T-cell (primary cell): ENCODE data around the gene DCP1B. TPM values are rescaled to one million over a fixed set of nuclear protein-coding genes. Genes with fewer than 3 reads are reported as not detected.

Experiments used
- ATAC-seq, 4 experiments: fragments of 200-7000 bp in 3 of 4; fragments of 150-1000 bp in 1 of 4; cut with Tn5 transposase; replicated peaks in 1 of 4; 1 replicate in 3 of 4; 2 replicates in 1 of 4; pipeline ENCODE4 v1.10.0; 2021; ENCODE audit warnings: moderate library complexity in 3 of 4, mild to moderate bottlenecking in 2 of 4, moderate number of reproducible peaks in 1 of 4
- CTCF ChIA-PET, 2 donors: fragments of 300-600 bp; sonication (Branson Sonifier 250); formaldehyde crosslinking; loops; one replicate each; lab custom pipeline; 2022; ENCODE audit warnings: antibody characterized with exemption in 2 of 2; lab: Charles Lee
- POLR2A ChIA-PET, 2 donors: fragments of 300-600 bp; sonication (Branson Sonifier 250); formaldehyde crosslinking; loops; one replicate each; lab custom pipeline; 2022; ENCODE audit warnings: antibody characterized with exemption in 2 of 2; lab: Charles Lee
- DNase-seq, 35 experiments: peaks; one replicate each; pipeline versions ENCODE4 v3.0.0 to v3.0.0-alpha.2; 2013 to 2023
- H3K27ac ChIP-seq: one replicate; pipeline ENCODE4 v1.5.1; 2013; ENCODE audit warnings: low read length
- H3K27me3 ChIP-seq, 2 experiments: replicated peaks in 1 of 2; 1 replicate in 1 of 2; 2 replicates in 1 of 2; pipeline versions ENCODE4 v1.6.1 to v1.7.0; 2013; ENCODE audit warnings: low read length in 1 of 2, mixed read lengths in 1 of 2; ENCODE audit not compliant: control insufficient read depth in 2 of 2, insufficient read depth in 2 of 2; ENCODE audit errors: extremely low read depth in 1 of 2
- H3K36me3 ChIP-seq, 2 donors: 1 replicate in 1 of 2; 2 replicates in 1 of 2; pipeline versions ENCODE4 v1.6.1 to v1.7.0; 2013; ENCODE audit warnings: low read length in 1 of 2; ENCODE audit not compliant: control insufficient read depth in 2 of 2, insufficient read depth in 1 of 2; ENCODE audit errors: extremely low read depth in 1 of 2
- H3K4me1 ChIP-seq, 2 experiments: 1 replicate in 1 of 2; 2 replicates in 1 of 2; pipeline versions ENCODE4 v1.6.1 to v1.7.0; 2013; ENCODE audit warnings: low read length in 2 of 2, mixed read lengths in 1 of 2; ENCODE audit not compliant: insufficient read depth in 2 of 2, control insufficient read depth in 1 of 2; ENCODE audit errors: extremely low read depth in 1 of 2
- H3K4me3 ChIP-seq, 2 donors: 1 replicate in 1 of 2; 2 replicates in 1 of 2; pipeline versions ENCODE4 v1.5.1 to v1.7.0; 2013; ENCODE audit warnings: mild to moderate bottlenecking in 2 of 2, low read length in 1 of 2, moderate library complexity in 1 of 2; ENCODE audit not compliant: control insufficient read depth in 1 of 2; ENCODE audit errors: extremely low read depth in 1 of 2
- H3K9me3 ChIP-seq: 2 replicates; pipeline ENCODE4 v1.7.0; 2013
- H3K27ac Mint-ChIP-seq, 2 donors: one replicate each; pipeline ENCODE4 v1.8.0; 2020 to 2021; ENCODE audit warnings: mild to moderate bottlenecking in 2 of 2, mixed read lengths in 2 of 2
- H3K27me3 Mint-ChIP-seq, 2 donors: one replicate each; pipeline ENCODE4 v1.8.0; 2021 to 2022; ENCODE audit warnings: mixed read lengths in 2 of 2
- H3K36me3 Mint-ChIP-seq: one replicate; pipeline ENCODE4 v1.8.0; 2021; ENCODE audit warnings: mixed read lengths
- H3K4me1 Mint-ChIP-seq, 3 donors: one replicate each; pipeline ENCODE4 v1.8.0; 2020 to 2022; ENCODE audit warnings: mixed read lengths in 3 of 3, mild to moderate bottlenecking in 1 of 3
- H3K4me3 Mint-ChIP-seq, 3 donors: one replicate each; pipeline ENCODE4 v1.8.0; 2020 to 2022; ENCODE audit warnings: mild to moderate bottlenecking in 3 of 3, mixed read lengths in 3 of 3, moderate library complexity in 3 of 3
- H3K9me3 Mint-ChIP-seq, 3 donors: one replicate each; pipeline ENCODE4 v1.8.0; 2020 to 2022; ENCODE audit warnings: mixed read lengths in 3 of 3
- WGBS: methylation state at CpG from one replicate; pipeline ENCODE4 v1.1.5; 2013; ENCODE audit warnings: missing lambda C conversion rate; ENCODE audit not compliant: insufficient coverage; 5-methylcytosine and 5-hydroxymethylcytosine counted together
- total RNA-seq, 35 experiments: library from RNA in 6 of 35; stranded (reverse) in 6 of 35; fragments of 120-200 nt in 1 of 35; gene quantifications; one replicate each; pipeline versions ENCODE4 v1.2.1 to v1.2.4 and lab custom pipeline; 2013 to 2026

Gene DCP1B
- total RNA-seq, 5 donors from 2014 or later (not counting 1 experiment from before 2014, with no cell fraction given) = 10.5 to 24.2 (median 20.3) TPM

DNA sequence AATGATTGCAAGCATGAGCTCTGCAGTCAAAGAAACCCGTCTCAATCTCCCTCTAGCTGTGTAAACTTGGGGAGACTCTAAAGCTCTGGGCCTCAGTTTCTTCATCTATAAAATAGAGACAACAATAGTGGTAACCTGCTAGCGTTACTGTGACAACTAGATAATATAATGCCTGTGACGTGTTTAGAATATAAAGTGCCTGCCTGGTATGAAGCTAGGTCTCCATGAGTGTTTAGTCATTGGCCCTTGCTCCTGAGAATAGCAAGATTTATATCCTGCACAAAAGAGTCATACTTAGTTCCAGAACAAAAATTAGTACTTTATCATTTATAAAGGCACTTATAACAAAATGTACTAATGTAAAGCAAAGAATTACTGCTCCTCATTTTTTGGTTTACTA, 8.8 kb upstream of the DCP1B start:
- Histone ChIP-seq H3K27ac (no peak overlapping the region), H3K4me3 (no peak overlapping the region), H3K27me3 (peaks cover 0 to 5% of the 10 kb centered on the region in 2 experiments), H3K36me3 (no peaks in the 10 kb centered on the region), H3K4me1 (no peaks in the 10 kb centered on the region), H3K9me3 (no peaks in the 10 kb centered on the region)
- Mint-ChIP-seq H3K27ac (no peak overlapping the region), H3K4me1 (no peaks in the 10 kb centered on the region), H3K4me3 (no peak overlapping the region), H3K27me3 (peaks cover 9 to 12% of the 10 kb centered on the region in 2 donors), H3K9me3 (no peaks in the 10 kb centered on the region), H3K36me3 (no peaks in the 10 kb centered on the region)
- no peak for ATAC-seq
- POLR2A ChIA-PET = no interaction called here
- CTCF ChIA-PET = no interaction called here
- no peak for DNase-seq
- WGBS = 80% methylated on average over 1 of the region's 3 CpGs

DNA sequence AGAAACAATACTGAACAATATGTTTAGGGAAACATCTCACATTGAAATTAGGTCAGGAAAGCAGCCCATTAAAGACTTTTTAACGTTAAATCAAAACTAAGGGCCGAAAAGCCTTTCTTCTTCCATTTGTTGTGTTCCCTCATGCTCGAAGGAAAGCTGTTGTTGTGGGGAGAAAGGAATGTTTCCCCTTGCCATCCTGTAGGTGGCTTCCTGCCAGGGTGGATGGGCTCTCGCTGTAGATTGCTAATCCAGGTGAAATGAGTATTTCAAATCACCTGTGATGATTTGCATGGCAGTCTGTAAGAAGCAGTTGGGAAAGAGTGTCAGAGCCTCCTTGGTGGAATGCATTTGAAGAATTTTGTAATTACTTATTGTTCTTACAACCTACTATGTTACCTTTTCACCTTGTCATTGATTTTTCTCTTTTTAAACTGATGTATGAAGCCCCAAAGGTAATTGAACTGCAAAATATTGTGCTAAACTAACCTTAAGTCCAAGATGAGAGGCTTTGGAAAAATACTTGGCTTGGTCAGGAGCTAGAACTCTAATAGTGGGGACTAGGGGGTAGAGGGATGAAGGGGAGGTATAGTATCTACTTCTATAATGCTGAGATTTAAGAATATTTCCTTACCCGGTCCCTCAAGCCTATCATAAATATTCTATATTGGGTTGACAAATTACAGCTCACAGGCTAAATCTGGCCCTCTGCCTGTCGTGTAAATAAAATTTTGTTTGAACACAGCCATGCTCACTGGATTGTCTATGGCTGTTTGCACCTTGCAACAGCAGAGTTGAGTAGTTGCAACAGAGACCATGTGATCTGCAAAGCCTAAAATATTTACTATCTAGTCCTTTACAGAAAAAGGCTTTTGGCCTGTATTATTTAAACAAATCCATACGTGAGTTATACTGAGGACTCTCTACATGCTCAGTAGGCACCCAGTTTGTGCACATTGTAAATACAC, 7.7 kb upstream of the DCP1B start:
- Histone ChIP-seq H3K36me3 (no peaks in the 10 kb centered on the region), H3K27ac (no peak overlapping the region), H3K4me3 (no peak overlapping the region), H3K4me1 (no peaks in the 10 kb centered on the region), H3K27me3 (no peaks in the 10 kb centered on the region), H3K9me3 (no peaks in the 10 kb centered on the region)
- ChIA-PET CTCF (no interaction called here), POLR2A (interaction anchor here in 1 of 2 donors (0.6 kb wide), 1 partner anchor 18 kb away, joined by 3 read pairs; no protein-coding TSS in a partner anchor)
- no peak overlapping the region for H3K27ac Mint-ChIP-seq
- 80% methylated on average over 2 of the region's 7 CpGs for WGBS
- H3K4me3 Mint-ChIP-seq = no peak overlapping the region
- no peaks in the 10 kb centered on the region for H3K4me1 Mint-ChIP-seq
- ATAC-seq (no peak), DNase-seq (no peak)
- peaks cover 1 to 7% of the 10 kb centered on the region in 2 donors for H3K27me3 Mint-ChIP-seq
- H3K36me3 Mint-ChIP-seq = no peaks in the 10 kb centered on the region
- H3K9me3 Mint-ChIP-seq = no peaks in the 10 kb centered on the region

DNA sequence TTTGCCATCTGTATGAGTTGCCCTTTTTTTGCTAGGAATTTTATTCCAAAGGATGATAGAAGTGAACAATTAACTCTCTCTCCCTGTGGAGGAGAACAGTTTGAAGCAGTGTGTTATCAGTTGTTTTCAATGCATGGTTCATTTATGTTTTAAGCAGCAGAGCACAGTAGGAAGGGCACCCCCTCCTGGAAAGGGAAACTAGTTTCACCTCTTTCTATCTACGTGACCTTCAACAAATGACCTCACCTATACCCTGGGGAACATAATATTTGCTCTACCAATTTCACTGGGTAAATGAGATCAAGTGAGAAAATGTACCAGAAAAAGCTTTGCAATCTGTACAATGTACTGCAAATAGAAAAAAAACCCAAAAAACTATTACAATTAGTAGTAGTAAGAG, 5.4 kb upstream of the DCP1B start:
- peaks cover 1 to 3% (median 3%) of the 10 kb centered on the region in 3 donors for H3K4me1 Mint-ChIP-seq
- DNase-seq (peak in 1 of 35 experiments; percentile 16), ATAC-seq (no peak)
- Histone ChIP-seq H3K27me3 (no peaks in the 10 kb centered on the region), H3K27ac (no peak overlapping the region), H3K4me1 (peaks cover 0 to under 1% of the 10 kb centered on the region in 2 experiments), H3K4me3 (no peak overlapping the region), H3K9me3 (no peaks in the 10 kb centered on the region), H3K36me3 (no peaks in the 10 kb centered on the region)
- no peak overlapping the region for H3K27ac Mint-ChIP-seq
- H3K4me3 Mint-ChIP-seq = no peak overlapping the region
- POLR2A ChIA-PET = no interaction called here
- CTCF ChIA-PET = interaction anchor here in 1 of 2 donors (1.2 to 1.3 kb wide), 2 partner anchors 16 to 70 kb away, joined by 3 read pairs; no protein-coding TSS in a partner anchor
- no CpG with 5 or more reads among the region's 1 CpG for WGBS
- H3K9me3 Mint-ChIP-seq = no peaks in the 10 kb centered on the region
- no peaks in the 10 kb centered on the region for H3K36me3 Mint-ChIP-seq
- H3K27me3 Mint-ChIP-seq = peaks cover 0 to 4% of the 10 kb centered on the region in 2 donors

DNA sequence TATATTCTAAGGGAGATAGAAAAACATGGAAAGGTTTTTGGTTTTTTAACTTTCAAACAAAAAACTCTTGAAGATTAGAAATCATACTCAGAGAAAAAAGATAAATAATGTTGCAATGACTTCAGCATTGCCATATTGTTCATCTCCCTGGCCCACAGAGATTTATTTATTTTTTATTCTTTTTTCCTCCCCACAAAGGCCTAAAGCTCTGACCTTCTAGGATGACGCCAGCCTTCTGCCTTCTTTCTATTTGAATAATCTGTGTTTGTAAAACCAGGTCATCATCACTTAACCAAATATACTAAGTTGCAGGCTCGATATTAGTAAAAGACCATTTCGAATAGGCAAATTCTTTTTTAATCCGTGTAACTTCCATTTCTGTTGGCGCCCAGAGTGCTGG, 4.4 kb upstream of the DCP1B start:
- H3K27ac ChIP-seq = no peak overlapping the region
- no peaks in the 10 kb centered on the region for H3K9me3 ChIP-seq
- peaks cover 0 to 3% of the 10 kb centered on the region in 2 experiments for H3K4me1 ChIP-seq
- no peak overlapping the region for H3K4me3 Mint-ChIP-seq
- no peak overlapping the region for H3K27ac Mint-ChIP-seq
- no peak overlapping the region for H3K4me3 ChIP-seq
- DNase-seq (no peak), ATAC-seq (no peak)
- WGBS = 67% methylated on average over 1 of the region's 5 CpGs
- H3K36me3 ChIP-seq = no peaks in the 10 kb centered on the region
- peaks cover 2% of the 10 kb centered on the region for H3K36me3 Mint-ChIP-seq
- H3K27me3 Mint-ChIP-seq = peaks cover 0 to 4% of the 10 kb centered on the region in 2 donors
- H3K9me3 Mint-ChIP-seq = no peaks in the 10 kb centered on the region
- CTCF ChIA-PET = interaction anchor here in 1 of 2 donors (1.2 kb wide), 1 partner anchor 69 kb away, joined by 3 read pairs; no protein-coding TSS in a partner anchor
- H3K27me3 ChIP-seq = no peaks in the 10 kb centered on the region
- peaks cover 9 to 13% (median 12%) of the 10 kb centered on the region in 3 donors for H3K4me1 Mint-ChIP-seq
- POLR2A ChIA-PET = no interaction called here

DNA sequence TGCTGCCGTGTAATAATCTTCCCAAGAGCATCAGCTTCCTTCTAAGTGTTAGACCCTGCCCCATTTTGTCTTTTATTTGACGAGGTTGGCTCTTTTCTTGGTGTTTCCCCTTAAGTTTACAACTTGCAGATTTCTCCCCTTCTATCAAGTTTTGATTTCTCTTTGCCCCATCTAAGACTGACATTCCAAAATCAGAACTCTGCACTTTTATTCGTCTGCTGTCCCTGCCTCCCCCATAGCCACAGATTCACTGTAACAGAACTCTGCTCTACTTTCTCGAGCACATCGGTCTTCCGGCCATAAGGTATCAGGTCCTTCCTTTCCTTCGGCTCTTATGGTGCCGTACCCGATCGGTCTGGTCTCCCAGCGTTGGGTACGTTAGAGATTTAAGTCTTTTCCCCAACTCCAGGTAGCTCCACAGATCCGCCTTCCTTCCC, 563 bp downstream of the DCP1B start:
- Histone ChIP-seq H3K4me3 (peak overlapping the region; percentile 68 to 98), H3K36me3 (peaks cover 0 to 2% of the 10 kb centered on the region in 2 donors), H3K27me3 (no peaks in the 10 kb centered on the region), H3K9me3 (no peaks in the 10 kb centered on the region), H3K27ac (peak overlapping the region; percentile 87), H3K4me1 (peaks cover 8 to 15% of the 10 kb centered on the region in 2 experiments)
- peak; percentile 34 to 47 (median 41) for ATAC-seq
- peak in 5 of 35 experiments; percentile 2 to 25 (median 4) for DNase-seq
- H3K4me1 Mint-ChIP-seq = peaks cover 36 to 43% (median 39%) of the 10 kb centered on the region in 3 donors
- WGBS = under 1% methylated on average over 12 of the region's 13 CpGs
- peaks cover 2% of the 10 kb centered on the region for H3K36me3 Mint-ChIP-seq
- ChIA-PET POLR2A (no interaction called here), CTCF (interaction anchor here in 1 of 2 donors (0.6 to 1.0 kb wide), 2 partner anchors 9 to 798 kb away, joined by 3 to 4 read pairs; no protein-coding TSS in a partner anchor)
- peak overlapping the region; percentile 98 to 99 for H3K27ac Mint-ChIP-seq
- H3K9me3 Mint-ChIP-seq = no peaks in the 10 kb centered on the region
- H3K27me3 Mint-ChIP-seq = no peaks in the 10 kb centered on the region
- H3K4me3 Mint-ChIP-seq = peak overlapping the region; percentile 99

DNA sequence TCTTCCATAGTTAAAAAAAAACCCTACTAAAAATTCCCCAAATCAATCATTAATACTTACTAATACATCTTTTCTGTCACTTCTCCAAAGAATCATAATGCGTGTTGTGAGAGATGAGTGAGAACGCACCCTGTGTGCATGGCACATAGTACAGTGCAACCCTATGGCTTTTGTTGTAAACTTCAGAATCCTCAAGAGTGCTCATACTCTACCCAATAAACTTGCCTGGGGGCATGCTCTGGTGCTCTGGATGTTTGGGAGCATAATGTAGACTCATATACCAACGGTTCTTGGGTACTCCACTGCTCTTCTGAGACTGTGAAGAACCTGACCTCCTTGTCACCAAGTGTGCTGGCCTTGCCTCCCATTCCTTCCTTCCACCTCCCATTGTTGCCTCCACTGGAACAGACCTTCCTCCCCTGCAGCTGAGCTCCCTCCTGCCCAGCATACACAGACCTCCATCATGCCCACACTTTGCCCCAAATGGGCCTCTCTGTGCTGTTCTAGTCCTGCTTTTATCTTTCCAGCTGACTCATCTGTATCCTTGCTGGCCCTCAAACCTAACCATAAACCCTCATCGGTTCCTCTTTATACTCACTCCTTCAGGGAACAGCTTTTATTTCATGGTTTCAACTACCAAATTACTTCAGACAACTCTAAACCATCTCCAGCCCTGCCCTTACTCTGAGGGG, 8.9 kb downstream of the DCP1B start:
- Histone ChIP-seq H3K36me3 (peaks cover 3 to 32% of the 10 kb centered on the region in 2 donors), H3K4me3 (no peak overlapping the region), H3K27me3 (no peaks in the 10 kb centered on the region), H3K4me1 (peaks cover 0 to 8% of the 10 kb centered on the region in 2 experiments), H3K27ac (no peak overlapping the region), H3K9me3 (no peaks in the 10 kb centered on the region)
- H3K36me3 Mint-ChIP-seq = peaks cover 52% of the 10 kb centered on the region
- H3K4me3 Mint-ChIP-seq = no peak overlapping the region
- POLR2A ChIA-PET = no interaction called here
- DNase-seq (no peak), ATAC-seq (no peak)
- H3K4me1 Mint-ChIP-seq = peaks cover 28 to 62% (median 58%) of the 10 kb centered on the region in 3 donors
- no peaks in the 10 kb centered on the region for H3K9me3 Mint-ChIP-seq
- peak overlapping the region; percentile 18 to 34 for H3K27ac Mint-ChIP-seq
- CTCF ChIA-PET = interaction anchor here (0.5 to 0.6 kb wide), 2 partner anchors 10 to 206 kb away, joined by 3 read pairs; no protein-coding TSS in a partner anchor
- no peaks in the 10 kb centered on the region for H3K27me3 Mint-ChIP-seq
- WGBS = 46% methylated on average over 1 of the region's 4 CpGs
